SK-N-SH treated with all-trans-retinoic acid at 6 μM for 48 hours (cell line): ENCODE results near the gene C10orf143.

Experiments
- ARNTL ChIP-seq: fragments of 450-650 bp; formaldehyde crosslinking; IDR thresholded peaks from 2 replicates; pipeline ENCODE4 v1.5.0; 2020; ENCODE audit warnings: low read depth, mild to moderate bottlenecking, moderate library complexity, borderline replicate concordance
- CREB5 ChIP-seq: fragments of 250-450 bp; sonication (Bioruptor Pico); IDR thresholded peaks from 2 replicates; pipeline ENCODE4 v1.5.1; 2020; ENCODE audit warnings: low read depth, mild to moderate bottlenecking, moderate library complexity
- CSDC2 ChIP-seq: fragments of 250-450 bp; sonication (Bioruptor Pico); IDR thresholded peaks from 2 replicates; pipeline ENCODE4 v1.5.0; 2020; ENCODE audit warnings: mild to moderate bottlenecking, moderate library complexity
- CSRNP3 ChIP-seq: fragments of 250-450 bp; sonication (Bioruptor Pico); IDR thresholded peaks from 2 replicates; pipeline ENCODE4 v1.5.1; 2021; ENCODE audit warnings: mild to moderate bottlenecking, moderate library complexity
- ISL1 ChIP-seq: fragments of 250-450 bp; sonication (Bioruptor Pico); IDR thresholded peaks from 2 replicates; pipeline ENCODE4 v2.1.2; 2022; ENCODE audit warnings: mild to moderate bottlenecking, moderate library complexity
- OSR1 ChIP-seq: fragments of 250-450 bp; sonication (Bioruptor Pico); IDR thresholded peaks from 2 replicates; pipeline ENCODE4 v1.8.0; 2022; ENCODE audit warnings: moderate library complexity, mild to moderate bottlenecking, inconsistent platforms
- PATZ1 ChIP-seq: fragments of 250-450 bp; sonication (Bioruptor Pico); IDR thresholded peaks from 2 replicates; pipeline ENCODE4 v1.8.0; 2020; ENCODE audit warnings: mild to moderate bottlenecking, moderate library complexity, borderline replicate concordance
- TCF4 ChIP-seq: fragments of 250-450 bp; sonication (Bioruptor Pico); IDR thresholded peaks from 2 replicates; pipeline ENCODE4 v1.8.0; 2021; ENCODE audit warnings: mild to moderate bottlenecking, moderate library complexity, borderline replicate concordance
- TOX ChIP-seq: fragments of 250-450 bp; sonication (Bioruptor Pico); IDR thresholded peaks from 2 replicates; pipeline ENCODE4 v1.8.0; 2021; ENCODE audit warnings: mild to moderate bottlenecking, moderate library complexity, borderline replicate concordance
- ZFP30 ChIP-seq: fragments of 450-650 bp; formaldehyde crosslinking; IDR thresholded peaks from 2 replicates; pipeline ENCODE4 v1.5.0; 2022; ENCODE audit warnings: mild to moderate bottlenecking, moderate library complexity
- ZNF565 ChIP-seq: fragments of 450-650 bp; formaldehyde crosslinking; conservative IDR thresholded peaks from 2 replicates; pipeline ENCODE4 v1.5.0; 2020; ENCODE audit warnings: low read depth, mild to moderate bottlenecking, moderate library complexity

DNA sequence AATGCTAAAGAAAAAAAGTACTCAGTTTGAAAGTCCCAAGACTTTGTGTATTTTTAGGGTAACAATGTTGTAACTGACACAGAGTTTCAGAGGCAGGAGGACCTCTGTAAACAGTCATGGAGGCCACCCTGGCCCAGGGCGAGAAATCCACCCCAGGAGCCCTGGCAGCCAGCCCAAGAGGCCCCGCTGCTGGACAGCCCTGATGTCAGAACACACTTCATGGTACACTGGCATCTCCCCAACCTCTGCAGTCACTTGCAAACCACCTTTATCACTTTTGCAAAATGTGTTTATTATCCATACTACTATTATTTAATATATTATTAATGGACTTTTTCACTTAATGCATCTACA lies 30.2 kb downstream of the C10orf143 start:
- TF ChIP-seq ISL1 (no peak), CSDC2 (CRISPR knock-in tag) (no peak), TOX (CRISPR knock-in tag) (no peak), TCF4 (CRISPR knock-in tag) (no peak), ZFP30 (CRISPR knock-in tag) (no peak), CREB5 (no peak), PATZ1 (no peak), CSRNP3 (CRISPR knock-in tag) (no peak), OSR1 (CRISPR knock-in tag) (no peak), ZNF565 (CRISPR knock-in tag) (no peak), ARNTL (CRISPR knock-in tag) (no peak)
